Uterus (tissue), 4 donors: Measurements from ENCODE around the gene RNF168. TPM values are rescaled to one million over a fixed set of nuclear protein-coding genes. Genes with fewer than 3 reads are reported as not detected.
"Not testable (repeated sequence)": the region's sequence is repeated elsewhere in the genome, so short reads cannot be mapped to it uniquely, and the experiment has no call there.

Source experiments
- DNase-seq, 2 donors: peaks; one replicate each; pipeline ENCODE4 v3.0.0-alpha.2; 2019 to 2020
- H3K27ac ChIP-seq, 2 donors: fragments of 200-600 bp; sonication (generic); 1 replicate in 1 of 2; 2 replicates in 1 of 2; pipeline ENCODE4 v1.5.1; 2016 to 2018
- H3K27me3 ChIP-seq, 2 donors: fragments of 200-600 bp; sonication (generic); one replicate each; pipeline ENCODE4 v1.5.1; 2018 to 2019; ENCODE audit warnings: control low read depth in 1 of 2
- H3K36me3 ChIP-seq, 2 donors: fragments of 200-600 bp; sonication (generic); one replicate each; pipeline ENCODE4 v1.5.1; 2019; ENCODE audit warnings: control low read depth in 1 of 2
- H3K4me1 ChIP-seq, 2 donors: fragments of 200-600 bp; sonication (generic); one replicate each; pipeline ENCODE4 v1.5.1; 2018 to 2019; ENCODE audit warnings: control low read depth in 1 of 2
- H3K4me3 ChIP-seq, 2 donors: fragments of 200-600 bp; sonication (generic); 1 replicate in 1 of 2; 2 replicates in 1 of 2; pipeline ENCODE4 v1.5.1; 2018 to 2019; ENCODE audit warnings: mild to moderate bottlenecking in 1 of 2
- H3K9me3 ChIP-seq, 2 donors: fragments of 200-600 bp; sonication (generic); one replicate each; pipeline ENCODE4 v1.5.1; 2019; ENCODE audit warnings: control low read depth in 1 of 2
- CTCF ChIP-seq, 4 experiments: fragments of 200-600 bp in 2 of 4; fragments of 450-650 bp in 2 of 4; sonication (generic) in 2 of 4; IDR thresholded peaks; one replicate each; pipeline ENCODE4 v1.5.1; 2016 to 2019; ENCODE audit warnings: antibody characterized with exemption in 4 of 4, mild to moderate bottlenecking in 2 of 4, moderate library complexity in 1 of 4
- POLR2A ChIP-seq, 2 donors: fragments of 450-650 bp; IDR thresholded peaks; one replicate each; pipeline ENCODE4 v1.6.1; 2016; ENCODE audit warnings: antibody characterized with exemption in 2 of 2, mild to moderate bottlenecking in 1 of 2, moderate library complexity in 1 of 2
- intact Hi-C: fragments of 100-400 bp; cut with DNase I; formaldehyde crosslinking; loops from one replicate; pipeline ENCODE4 v1.15.1; 2023; ENCODE audit warnings: low total_unique reads
- total RNA-seq, 4 donors: library from RNA; depleted of rRNA in 3 of 4; stranded (reverse); fragments of >200 nt in 3 of 4; gene quantifications; one replicate each; pipeline versions ENCODE4 v1.1.0 to v1.2.4, GENCODE V29; 2014 to 2023
- donor health status: DM: yes; HTN: yes; CAD: no.

The RNF168 gene
- total RNA-seq, 4 donors from 2014 or later: 9.4 to 35.2 (median 18.6) TPM

- no peak for DNase-seq
- no peak for TF ChIP-seq CTCF (IDR thresholded peaks at IDR 0.05)
- TF ChIP-seq POLR2A (IDR thresholded peaks at IDR 0.05): no peak
- no peaks in the 10 kb centered on the region for H3K4me1 ChIP-seq
- H3K36me3 ChIP-seq: no peaks in the 10 kb centered on the region
- H3K4me3 ChIP-seq: no peak overlapping the region
- no peak overlapping the region for H3K27ac ChIP-seq
- H3K27me3 ChIP-seq: no peaks in the 10 kb centered on the region
- no peaks in the 10 kb centered on the region for H3K9me3 ChIP-seq
- intact Hi-C loops: no loop called here
Observed at GRCh38 chr3:196477678-196478077, 25.9 kb downstream of the RNF168 start.

GRCh38 chr3:196472286-196472685 is 31.3 kb downstream of the RNF168 start:
- TF ChIP-seq CTCF (IDR thresholded peaks at IDR 0.05): no peak
- TF ChIP-seq POLR2A (IDR thresholded peaks at IDR 0.05): no peak

GRCh38 chr3:196471551-196471950 is 32.0 kb downstream of the RNF168 start:
- Histone ChIP-seq H3K27ac (no peak overlapping the region), H3K4me1 (no peaks in the 10 kb centered on the region), H3K36me3 (no peaks in the 10 kb centered on the region), H3K4me3 (no peak overlapping the region), H3K27me3 (no peaks in the 10 kb centered on the region), H3K9me3 (no peaks in the 10 kb centered on the region)
- no peak for TF ChIP-seq POLR2A (IDR thresholded peaks at IDR 0.05)
- TF ChIP-seq CTCF (IDR thresholded peaks at IDR 0.05): no peak
- intact Hi-C loops: no loop called here
- DNase-seq: no peak

More at GRCh38 chr3:196472286-196472685, 31.3 kb downstream of the RNF168 start:
- Histone ChIP-seq H3K4me3 (no peak overlapping the region), H3K27ac (no peak overlapping the region), H3K4me1 (no peaks in the 10 kb centered on the region), H3K27me3 (no peaks in the 10 kb centered on the region), H3K9me3 (no peaks in the 10 kb centered on the region), H3K36me3 (no peaks in the 10 kb centered on the region)
- no peak for DNase-seq
- intact Hi-C loops: no loop called here

- H3K27ac ChIP-seq, H3K4me3 ChIP-seq, H3K27me3 ChIP-seq, H3K9me3 ChIP-seq, H3K36me3 ChIP-seq, intact Hi-C loops, H3K4me1 ChIP-seq, DNase-seq: not testable (repeated sequence)
Observed at GRCh38 chr3:196470182-196470581, 33.4 kb downstream of the RNF168 start.

GRCh38 chr3:196463804-196464203 is 39.8 kb downstream of the RNF168 start:
- Histone ChIP-seq H3K9me3 (no peaks in the 10 kb centered on the region), H3K36me3 (no peaks in the 10 kb centered on the region), H3K27ac (no peak overlapping the region), H3K4me1 (no peaks in the 10 kb centered on the region), H3K27me3 (no peaks in the 10 kb centered on the region), H3K4me3 (no peak overlapping the region)
- intact Hi-C loops: no loop called here
- no peak for DNase-seq
- TF ChIP-seq CTCF (IDR thresholded peaks at IDR 0.05) (no peak), POLR2A (IDR thresholded peaks at IDR 0.05) (no peak)

GRCh38 chr3:196463478-196463756 is 40.2 kb downstream of the RNF168 start:
- H3K9me3 ChIP-seq: no peaks in the 10 kb centered on the region
- H3K27ac ChIP-seq: no peak overlapping the region
- intact Hi-C loops: no loop called here
- DNase-seq: no peak
- TF ChIP-seq POLR2A (IDR thresholded peaks at IDR 0.05) (no peak), CTCF (IDR thresholded peaks at IDR 0.05) (no peak)
- no peaks in the 10 kb centered on the region for H3K27me3 ChIP-seq
- no peaks in the 10 kb centered on the region for H3K4me1 ChIP-seq
- no peaks in the 10 kb centered on the region for H3K36me3 ChIP-seq
- no peak overlapping the region for H3K4me3 ChIP-seq

- H3K4me3 ChIP-seq, H3K27ac ChIP-seq, H3K9me3 ChIP-seq, H3K27me3 ChIP-seq, DNase-seq, H3K36me3 ChIP-seq, H3K4me1 ChIP-seq, intact Hi-C loops: not testable (repeated sequence)
Observed at GRCh38 chr3:196462680-196463477, 40.7 kb downstream of the RNF168 start.
